Measurements from ENCODE around the gene YIF1A. TPM values are rescaled to one million over a fixed set of nuclear protein-coding genes. Genes with fewer than 3 reads are reported as not detected.
"Not testable (repeated sequence)": the region's sequence is repeated elsewhere in the genome, so short reads cannot be mapped to it uniquely, and the experiment has no call there.

Gene YIF1A
- total RNA-seq, 1 experiment from 2014 or later, result 245 TPM

DNA sequence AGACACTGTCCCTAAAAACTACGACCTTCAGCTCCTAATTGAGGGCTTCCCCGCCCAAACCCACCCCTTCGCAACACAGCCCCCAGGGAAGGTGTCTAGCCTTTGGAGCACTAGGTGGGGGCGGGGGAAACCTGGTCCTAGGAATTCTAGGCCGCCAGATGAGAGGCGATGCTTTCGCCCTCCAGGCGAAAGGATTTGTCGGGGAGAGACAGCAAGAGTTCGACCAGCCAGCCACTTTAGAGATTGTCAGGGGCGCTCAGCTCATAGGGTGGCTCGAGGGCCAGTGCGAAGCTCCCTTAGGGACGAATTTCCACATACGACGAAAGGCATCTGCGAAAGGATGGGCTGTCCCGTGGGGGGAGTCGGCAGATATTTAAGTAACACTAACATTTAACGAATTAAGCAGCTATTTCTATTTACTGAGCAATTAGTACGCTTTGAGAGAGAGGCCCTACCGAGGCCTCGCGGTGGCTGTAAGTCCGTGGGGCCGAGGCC is 22.6 kb upstream of the YIF1A start:
- Histone ChIP-seq H3K4me1 (replicated peaks) (peaks cover 45% of the 10 kb centered on the region), H3K9me3 (replicated peaks) (peaks cover 4% of the 10 kb centered on the region; the same call in 1 of the 2 replicates), H3K4me3 (peak overlapping the region; percentile 24), H3K27ac (no peak overlapping the region; the same call in 1 of the 2 replicates), H3K36me3 (peaks cover 51% of the 10 kb centered on the region), H3K27me3 (replicated peaks) (no peaks in the 10 kb centered on the region)
- DNase-seq (ENCODE audit: low read depth in 1 of 2, low spot score in 2 of 2), result no peak

GRCh38 chr11:66310803-66311440 is 22.0 kb upstream of the YIF1A start:
- DNase-seq (ENCODE audit: low read depth in 1 of 2, low spot score in 2 of 2); H3K27me3 ChIP-seq (replicated peaks); H3K9me3 ChIP-seq (replicated peaks); H3K4me3 ChIP-seq; H3K27ac ChIP-seq: not testable (repeated sequence)
- Histone ChIP-seq H3K36me3 (peaks cover 45% of the 10 kb centered on the region), H3K4me1 (replicated peaks) (peaks cover 39% of the 10 kb centered on the region)

DNA sequence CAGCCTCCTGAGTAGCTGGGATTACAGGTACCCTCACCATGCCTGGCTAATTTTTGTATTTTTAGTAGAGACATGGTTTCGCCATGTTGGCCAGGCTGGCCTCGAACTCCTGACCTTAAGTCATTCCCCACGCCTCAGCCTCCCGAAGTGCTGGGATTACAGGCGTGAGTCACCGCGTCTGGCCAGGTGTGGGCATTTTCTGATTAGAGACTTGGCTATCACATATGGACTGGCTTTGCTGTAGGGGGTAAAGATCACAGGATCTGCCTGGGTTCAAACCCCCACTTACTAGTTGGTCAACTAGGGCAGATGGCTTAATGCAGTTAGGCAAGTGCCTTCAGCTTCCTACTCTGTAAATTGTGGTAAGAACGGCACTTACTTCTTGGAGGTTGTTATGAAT is 21.4 kb upstream of the YIF1A start:
- Histone ChIP-seq H3K4me3 (no peak overlapping the region), H3K9me3 (replicated peaks) (no peaks in the 10 kb centered on the region), H3K4me1 (replicated peaks) (peaks cover 33% of the 10 kb centered on the region), H3K27me3 (replicated peaks) (no peaks in the 10 kb centered on the region), H3K36me3 (peaks cover 39% of the 10 kb centered on the region), H3K27ac (no peak overlapping the region)
- no peak for DNase-seq (ENCODE audit: low read depth in 1 of 2, low spot score in 2 of 2)

DNA sequence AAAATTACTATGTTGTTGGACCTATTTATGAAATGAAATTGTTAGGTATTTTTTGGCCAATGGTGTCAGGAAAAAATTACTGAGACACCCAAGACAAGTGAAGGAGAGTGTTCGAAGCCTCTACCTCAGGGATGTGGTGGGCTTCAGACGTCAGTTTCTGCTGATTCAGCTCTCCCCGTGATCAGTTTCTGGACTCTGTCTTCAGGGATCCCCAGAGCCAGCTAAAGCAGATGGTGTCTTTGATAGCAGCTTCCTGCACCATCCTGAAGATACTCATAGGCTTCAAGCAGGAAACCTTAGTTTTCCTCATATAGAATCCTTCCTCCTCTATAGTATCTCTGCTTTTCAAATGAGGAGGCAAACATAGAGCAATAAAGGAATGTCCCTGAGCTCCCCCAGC is 20.5 kb upstream of the YIF1A start:
- H3K9me3 ChIP-seq (replicated peaks), result no peaks in the 10 kb centered on the region
- H3K27ac ChIP-seq, result no peak overlapping the region
- H3K27me3 ChIP-seq (replicated peaks), result no peaks in the 10 kb centered on the region
- peaks cover 30% of the 10 kb centered on the region for H3K36me3 ChIP-seq
- peaks cover 24% of the 10 kb centered on the region for H3K4me1 ChIP-seq (replicated peaks)
- DNase-seq (ENCODE audit: low read depth in 1 of 2, low spot score in 2 of 2), result no peak
- no peak overlapping the region for H3K4me3 ChIP-seq

DNA sequence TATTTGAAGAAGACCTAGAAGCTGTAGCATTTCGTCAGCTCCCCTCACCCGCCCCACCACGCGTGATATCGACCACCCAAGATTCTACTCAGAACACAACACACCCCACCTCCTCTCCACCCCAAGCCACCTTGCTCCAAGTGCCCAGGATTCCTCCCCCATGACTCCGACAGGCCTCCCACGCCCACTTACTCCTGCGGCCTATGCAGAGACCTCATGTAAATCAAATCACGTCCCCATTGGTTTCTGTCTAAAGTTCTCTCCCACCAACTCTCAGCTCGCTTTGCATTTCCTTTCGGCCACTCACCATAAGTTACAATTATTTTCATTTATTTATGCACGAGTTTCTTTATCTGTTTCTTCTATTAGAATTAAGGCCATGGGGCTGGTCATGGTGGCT is 13.7 kb upstream of the YIF1A start:
- Histone ChIP-seq H3K27me3 (replicated peaks) (no peaks in the 10 kb centered on the region), H3K36me3 (no peaks in the 10 kb centered on the region), H3K4me1 (replicated peaks) (no peaks in the 10 kb centered on the region), H3K27ac (no peak overlapping the region), H3K9me3 (replicated peaks) (no peaks in the 10 kb centered on the region), H3K4me3 (no peak overlapping the region)
- DNase-seq (ENCODE audit: low read depth in 1 of 2, low spot score in 2 of 2), result no peak

- H3K4me3 ChIP-seq, result no peak overlapping the region
- H3K36me3 ChIP-seq, result no peaks in the 10 kb centered on the region
- H3K9me3 ChIP-seq (replicated peaks), result no peaks in the 10 kb centered on the region
- no peak for DNase-seq (ENCODE audit: low read depth in 1 of 2, low spot score in 2 of 2)
- peaks cover 7% of the 10 kb centered on the region for H3K27me3 ChIP-seq (replicated peaks)
- H3K4me1 ChIP-seq (replicated peaks), result no peaks in the 10 kb centered on the region
- no peak overlapping the region for H3K27ac ChIP-seq
Observed at GRCh38 chr11:66299186-66299585, 10.2 kb upstream of the YIF1A start.

GRCh38 chr11:66297610-66298009 is 8.7 kb upstream of the YIF1A start:
- Histone ChIP-seq H3K27ac (no peak overlapping the region), H3K4me3 (no peak overlapping the region), H3K27me3 (replicated peaks) (peaks cover 22% of the 10 kb centered on the region), H3K36me3 (no peaks in the 10 kb centered on the region), H3K9me3 (replicated peaks) (no peaks in the 10 kb centered on the region), H3K4me1 (replicated peaks) (no peaks in the 10 kb centered on the region)
- no peak for DNase-seq (ENCODE audit: low read depth in 1 of 2, low spot score in 2 of 2)

DNA sequence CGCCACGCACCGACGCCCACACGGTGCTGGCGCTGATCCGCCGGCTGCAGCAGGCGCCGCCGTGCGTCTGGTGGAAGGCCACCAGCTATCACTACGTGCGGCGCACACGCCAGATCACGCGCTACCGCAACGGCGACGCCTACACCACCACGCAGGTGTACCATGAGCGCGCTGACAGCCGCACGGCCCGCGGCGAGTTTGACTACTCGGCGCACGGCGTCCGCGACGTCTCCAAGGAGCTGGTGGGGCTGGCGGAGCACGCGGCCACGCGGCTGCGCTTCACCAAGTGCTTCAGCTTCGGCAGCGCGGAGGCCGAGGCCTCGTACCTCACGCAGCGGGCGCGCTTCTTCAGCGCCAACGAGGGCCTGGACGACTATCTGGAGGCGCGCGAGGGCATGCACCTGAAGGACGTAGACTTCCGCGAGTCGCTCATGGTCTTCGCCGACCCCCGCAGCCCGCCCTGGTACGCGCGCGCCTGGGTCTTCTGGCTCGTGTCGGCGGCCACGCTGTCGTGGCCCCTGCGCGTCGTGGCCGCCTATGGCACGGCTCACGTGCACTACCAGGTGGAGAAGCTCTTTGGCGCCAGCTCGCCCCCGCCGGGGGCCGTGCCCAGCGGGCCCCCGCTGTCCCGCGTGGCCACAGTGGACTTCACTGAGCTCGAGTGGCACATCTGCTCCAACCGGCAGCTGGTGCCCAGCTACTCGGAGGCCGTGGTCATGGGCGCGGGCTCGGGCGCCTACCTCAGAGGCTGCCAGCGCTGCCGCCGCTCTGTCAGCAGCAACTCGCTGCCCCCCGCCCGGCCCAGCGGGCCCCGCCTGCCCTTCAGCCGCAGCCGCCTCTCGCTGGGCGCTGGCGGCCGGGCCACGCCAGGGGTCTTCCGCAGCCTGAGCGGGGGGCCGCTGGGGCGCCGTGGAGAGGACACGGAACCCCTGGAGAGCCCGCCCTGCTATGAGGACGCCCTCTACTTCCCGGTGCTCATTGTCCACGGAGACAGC is 6.0 kb upstream of the YIF1A start:
- DNase-seq (ENCODE audit: low read depth in 1 of 2, low spot score in 2 of 2), result no peak
- Histone ChIP-seq H3K9me3 (replicated peaks) (0 out of 2 replicates have a peak, but pooled peaks cover 2% of the 10 kb centered on the region), H3K27me3 (replicated peaks) (peaks cover 44% of the 10 kb centered on the region), H3K27ac (no peak overlapping the region), H3K4me1 (replicated peaks) (peaks cover 12% of the 10 kb centered on the region), H3K4me3 (no peak overlapping the region), H3K36me3 (no peaks in the 10 kb centered on the region)

DNA sequence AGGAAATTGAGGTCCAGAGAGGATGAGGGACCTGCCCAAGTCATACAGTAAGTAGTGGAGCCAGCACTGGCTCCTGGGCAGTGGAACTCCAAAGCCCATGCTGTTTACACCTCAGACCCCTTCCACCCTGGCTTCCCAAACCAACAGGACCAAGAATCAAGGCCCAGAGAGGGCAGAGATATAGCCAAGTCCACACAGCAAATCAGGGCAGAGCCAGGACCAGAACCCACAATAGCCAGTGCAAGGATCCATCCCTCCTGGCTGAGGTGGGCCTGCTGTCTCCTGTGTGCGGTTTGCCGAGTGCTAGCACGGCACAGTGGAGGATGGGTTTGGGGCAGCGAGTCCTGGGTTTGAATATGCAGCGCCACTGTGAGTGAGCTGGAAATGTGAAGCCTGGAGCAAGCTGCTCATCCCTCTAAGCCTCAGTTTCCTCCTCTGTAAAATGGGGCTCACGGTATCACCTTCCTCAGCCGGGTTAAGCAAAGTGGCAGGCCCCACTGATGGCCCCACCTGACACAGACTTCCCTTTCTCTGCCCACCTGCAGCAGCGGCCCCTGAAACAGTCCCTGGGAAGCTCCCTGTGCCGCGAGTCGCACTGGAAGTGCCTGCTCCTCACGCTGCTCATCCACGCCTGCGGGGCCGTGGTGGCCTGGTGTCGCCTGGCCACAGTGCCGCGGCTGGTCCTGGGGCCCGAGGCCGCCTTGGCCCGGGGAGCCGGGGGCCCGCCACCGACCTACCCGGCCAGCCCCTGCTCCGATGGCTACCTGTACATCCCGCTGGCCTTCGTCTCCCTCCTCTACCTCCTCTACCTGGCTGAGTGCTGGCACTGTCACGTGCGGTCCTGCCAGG is 5.1 kb upstream of the YIF1A start:
- H3K4me3 ChIP-seq, result no peak overlapping the region
- peaks cover 18% of the 10 kb centered on the region for H3K4me1 ChIP-seq (replicated peaks)
- no peak overlapping the region for H3K27ac ChIP-seq
- 0 out of 2 replicates have a peak, but pooled peaks cover 2% of the 10 kb centered on the region for H3K9me3 ChIP-seq (replicated peaks)
- no peaks in the 10 kb centered on the region for H3K36me3 ChIP-seq
- H3K27me3 ChIP-seq (replicated peaks), result peaks cover 44% of the 10 kb centered on the region
- DNase-seq (ENCODE audit: low read depth in 1 of 2, low spot score in 2 of 2), result no peak

GRCh38 chr11:66293352-66293751 is 4.4 kb upstream of the YIF1A start:
- Histone ChIP-seq H3K9me3 (replicated peaks) (0 out of 2 replicates have a peak, but pooled peaks cover 2% of the 10 kb centered on the region), H3K27ac (no peak overlapping the region), H3K36me3 (peaks cover 5% of the 10 kb centered on the region), H3K4me3 (no peak overlapping the region), H3K4me1 (replicated peaks) (peaks cover 19% of the 10 kb centered on the region), H3K27me3 (replicated peaks) (peaks cover 44% of the 10 kb centered on the region)
- no peak for DNase-seq (ENCODE audit: low read depth in 1 of 2, low spot score in 2 of 2)

DNA sequence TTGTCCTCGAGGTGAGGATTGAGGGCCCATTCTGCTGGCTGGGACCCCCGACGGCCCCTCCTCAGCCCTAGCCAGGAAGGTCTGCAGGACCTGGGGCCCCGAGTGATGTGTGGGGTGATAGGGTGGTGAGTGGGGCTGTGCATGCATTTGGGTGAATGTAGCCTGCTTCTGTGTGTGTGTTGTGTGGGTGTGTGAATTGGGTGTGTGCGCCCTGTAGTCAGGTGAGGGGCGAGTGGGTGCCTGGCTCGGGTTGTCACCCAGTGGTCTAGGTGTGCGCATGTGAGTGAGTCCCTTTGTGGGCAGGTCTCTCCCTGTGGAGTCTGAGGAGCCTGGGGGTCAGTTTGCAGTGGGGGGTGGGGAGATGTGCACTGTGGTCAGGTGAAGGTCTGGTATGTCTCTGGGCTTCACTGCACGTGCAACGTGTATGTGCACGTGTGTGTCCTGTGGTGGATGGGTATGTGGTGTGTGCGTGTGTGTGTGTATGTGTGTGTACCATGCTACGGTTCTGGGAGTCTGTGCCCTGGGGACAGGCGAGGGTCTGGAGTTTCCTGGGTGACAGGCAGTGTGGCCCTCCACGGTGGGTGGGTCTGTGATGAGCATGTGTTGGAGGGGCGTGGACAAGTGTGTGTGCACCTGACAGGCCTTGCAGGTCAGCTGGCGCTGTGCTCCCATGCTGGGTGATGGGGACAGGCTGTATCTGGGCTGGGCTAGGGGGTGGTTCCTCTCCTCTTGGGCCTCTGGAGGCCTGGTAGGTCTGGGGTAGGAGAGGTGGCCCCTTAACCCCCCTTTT is 3.8 kb upstream of the YIF1A start:
- peaks cover 25% of the 10 kb centered on the region for H3K4me1 ChIP-seq (replicated peaks)
- no peak overlapping the region for H3K27ac ChIP-seq
- DNase-seq (ENCODE audit: low read depth in 1 of 2, low spot score in 2 of 2), result no peak
- 0 out of 2 replicates have a peak, but pooled peaks cover 2% of the 10 kb centered on the region for H3K9me3 ChIP-seq (replicated peaks)
- peaks cover 44% of the 10 kb centered on the region for H3K27me3 ChIP-seq (replicated peaks)
- peaks cover 10% of the 10 kb centered on the region for H3K36me3 ChIP-seq
- no peak overlapping the region for H3K4me3 ChIP-seq

DNA sequence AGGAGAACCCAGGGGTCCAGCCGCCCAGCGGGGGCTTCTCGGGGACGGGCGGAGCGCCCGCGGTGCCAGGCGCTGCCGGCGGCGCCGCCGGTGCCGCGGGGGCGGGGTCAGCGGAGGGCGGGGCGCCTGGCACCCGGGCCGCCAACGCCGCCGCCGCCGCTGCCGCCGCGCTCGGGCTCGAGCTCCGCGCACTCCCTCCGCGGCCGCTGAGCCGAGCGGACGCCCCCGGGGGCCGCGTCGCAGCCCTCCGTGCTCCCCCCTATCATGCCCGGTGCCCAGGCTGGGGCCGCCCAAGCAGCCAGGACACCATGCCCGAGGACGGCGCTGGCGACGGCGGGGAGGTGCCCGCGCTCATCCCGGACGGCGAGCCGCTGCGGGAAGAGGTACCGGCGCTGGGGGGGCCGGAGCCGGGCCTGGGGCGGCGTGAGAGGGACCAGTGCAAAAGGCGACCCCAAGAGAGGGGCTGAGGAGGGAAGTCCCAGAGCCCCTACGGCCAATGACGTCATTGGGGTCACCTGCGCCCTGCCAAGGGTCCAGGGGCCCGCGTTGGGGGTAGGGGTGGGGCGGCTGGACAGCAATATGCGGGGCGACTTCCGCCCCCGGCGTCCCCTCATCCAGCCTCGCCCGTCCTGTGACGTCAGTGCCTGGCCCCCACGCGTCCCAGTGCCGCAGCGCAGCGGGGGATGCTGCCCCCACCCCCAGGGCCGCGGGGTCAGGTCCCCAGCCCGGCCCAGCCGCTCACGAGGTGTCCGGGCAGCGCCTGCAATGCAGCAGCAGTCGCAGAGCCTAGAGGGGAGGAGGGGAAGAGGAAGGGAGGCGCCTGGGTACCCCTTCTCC is 3.0 kb upstream of the YIF1A start, which contains the start of gene TMEM151A:
TMEM151A (plus strand) TSS at position 189 of the 837 bp plus-strand sequence; CDS start at position 309, 120 bp downstream.
- Histone ChIP-seq H3K4me3 (peak within 1 kb of the TSS; percentile 25), H3K9me3 (replicated peaks) (0 out of 2 replicates have a peak, but pooled peaks cover 2% of the 10 kb centered on the region), H3K36me3 (peaks cover 15% of the 10 kb centered on the region), H3K27me3 (replicated peaks) (peaks cover 42% of the 10 kb centered on the region), H3K4me1 (replicated peaks) (peaks cover 28% of the 10 kb centered on the region), H3K27ac (no peak within 1 kb of the TSS)
- DNase-seq (ENCODE audit: low read depth in 1 of 2, low spot score in 2 of 2), result no peak
